K562 (cell line): Measurements from ENCODE around the gene FGF21. TPM values are rescaled to one million over a fixed set of nuclear protein-coding genes. Genes with fewer than 3 reads are reported as not detected.

ENCODE experiments used
- BRF1 ChIP-seq: IDR thresholded peaks from 3 replicates; pipeline ENCODE4 v1.6.1; 2011; ENCODE audit warnings: borderline replicate concordance, mild to moderate bottlenecking; ENCODE audit not compliant: insufficient read length; ENCODE audit errors: extremely low read depth
- CHD7 ChIP-seq: fragments of 200-600 bp; sonication (generic); IDR thresholded peaks from one replicate; pipeline ENCODE4 v1.6.1; 2012; ENCODE audit warnings: mild to moderate bottlenecking, low read depth, low read length, inconsistent platforms
- ETV5 ChIP-seq: sonication (generic); formaldehyde crosslinking; IDR thresholded peaks from 2 replicates; pipeline ENCODE4 v1.4.0; 2020; ENCODE audit warnings: low read depth, mild to moderate bottlenecking, missing genetic modification reagents
- HNRNPLL ChIP-seq: fragments of 200-400 bp; formaldehyde crosslinking; IDR thresholded peaks from 2 replicates; pipeline ENCODE4 v1.6.1; 2017; ENCODE audit warnings: low read length, low read depth, mild to moderate bottlenecking; ENCODE audit not compliant: poor library complexity, severe bottlenecking
- NR1H2 ChIP-seq: sonication (generic); formaldehyde crosslinking; IDR thresholded peaks from 2 replicates; pipeline ENCODE4 v1.4.0; 2020; ENCODE audit warnings: mild to moderate bottlenecking, missing genetic modification reagents
- PRMT5 ChIP-seq: sonication (generic); formaldehyde crosslinking; IDR thresholded peaks from 2 replicates; pipeline ENCODE4 v1.5.0; 2020; ENCODE audit warnings: missing genetic modification reagents
- RBM14 ChIP-seq: fragments of 200-400 bp; formaldehyde crosslinking; IDR thresholded peaks from 2 replicates; pipeline ENCODE4 v1.6.1; 2018; ENCODE audit warnings: low read depth, mild to moderate bottlenecking, low read length, moderate library complexity, borderline replicate concordance; ENCODE audit not compliant: insufficient read depth
- SMARCB1 ChIP-seq: IDR thresholded peaks from 2 replicates; pipeline ENCODE4 v1.6.1; 2011; ENCODE audit warnings: improper control_type of control experiment, low read depth; ENCODE audit not compliant: insufficient read length
- SP2 ChIP-seq: IDR thresholded peaks from 2 replicates; pipeline ENCODE4 v1.6.1; 2011; ENCODE audit warnings: mild to moderate bottlenecking, low read depth, low read length, moderate library complexity; ENCODE audit not compliant: poor library complexity, severe bottlenecking; ENCODE audit errors: extremely low read depth
- THAP7 ChIP-seq: fragments of 250-450 bp; sonication (Bioruptor Pico); IDR thresholded peaks from 2 replicates; pipeline ENCODE4 v1.5.0; 2021
- ZNF23 ChIP-seq: fragments of 250-450 bp; sonication (Bioruptor Pico); IDR thresholded peaks from 2 replicates; pipeline ENCODE4 v1.4.0; 2020; ENCODE audit warnings: mild to moderate bottlenecking
- ZNF280B ChIP-seq: fragments of 250-450 bp; sonication (Bioruptor Pico); IDR thresholded peaks from 2 replicates; pipeline ENCODE4 v1.5.1; 2021; ENCODE audit warnings: mild to moderate bottlenecking
- polyA plus RNA-seq, 8 experiments: library from polyadenylated mRNA; depleted of rRNA in 4 of 8; stranded (reverse) in 5 of 8; unstranded in 3 of 8; fragments of >200 nt; fragmentation: Nextera tagmentation in 2 of 8; fragmentation: Illumina TruSeq in 1 of 8; extraction: Ambion mirVana in 2 of 8; extraction: Trizol in 1 of 8; gene quantifications; 2 replicates each; pipeline versions ENCODE4 v1.2.1 to v1.2.3, GENCODE V29; 2011 to 2014; ENCODE audit warnings: inconsistent platforms in 1 of 8, missing spikeins in 1 of 8
- total RNA-seq, 7 experiments: library from RNA; depleted of rRNA in 6 of 7; stranded (reverse); fragments of >200 nt in 6 of 7; fragmentation: Illumina TruSeq in 2 of 7; extraction: Trizol in 2 of 7; gene quantifications; 2 replicates each; pipeline versions ENCODE4 v1.2.1 to v1.2.3, GENCODE V29; 2011 to 2021; ENCODE audit warnings: low replicate concordance in 1 of 7

Gene FGF21
- total and polyA plus RNA-seq, 9 of the 15 experiments (the other 6 are each of a cell fraction or from before 2014, with no cell fraction given): 0.04 to 0.77 (median 0.09) TPM; not detected in 6

GRCh38 chr19:48795055-48795684 lies 39.8 kb downstream of the FGF21 start (continued):
- TF ChIP-seq ZNF280B (no peak), HNRNPLL (peak; percentile 52), NR1H2 (peak; percentile 83; the same call in 1 of the 2 replicates), CHD7 (no peak), SP2 (no peak), ETV5 (peak; percentile 68), BRF1 (no peak), THAP7 (no peak), ZNF23 (CRISPR knock-in tag) (no peak), RBM14 (no peak), SMARCB1 (no peak), PRMT5 (CRISPR knock-in tag) (no peak)
